ENCODE data around the gene ERBB4.

Gene ERBB4

GRCh38 chr2:212441821-212442220 lies 96.8 kb downstream of the ERBB4 start:
- Histone ChIP-seq H3K27me3 (ENCODE audit: control insufficient read depth, insufficient read depth, low read length, poor library complexity, severe bottlenecking) (no peaks in the 10 kb centered on the region), H3K27ac (ENCODE audit: insufficient read depth, low read depth, low read length, poor library complexity, severe bottlenecking) (no peak overlapping the region), H3K4me3 (ENCODE audit: insufficient read depth, low read depth, low read length) (no peak overlapping the region), H3K4me1 (ENCODE audit: control insufficient read depth, insufficient read depth, low read length) (no peaks in the 10 kb centered on the region), H3K9me3 (ENCODE audit: control insufficient read depth, low read length) (no peaks in the 10 kb centered on the region), H3K36me3 (ENCODE audit: control insufficient read depth, insufficient read depth, low read length) (no peaks in the 10 kb centered on the region)
- WGBS, 2 experiments = 91% methylated on average over 3 of the region's 4 CpGs

GRCh38 chr2:212441141-212441540 lies 97.5 kb downstream of the ERBB4 start:
- H3K27me3 ChIP-seq (ENCODE audit: control insufficient read depth, insufficient read depth, low read length, poor library complexity, severe bottlenecking) = no peaks in the 10 kb centered on the region
- H3K9me3 ChIP-seq (ENCODE audit: control insufficient read depth, low read length) = no peaks in the 10 kb centered on the region
- WGBS, 2 experiments = 90 to 100% methylated on average over 1 of the region's 1 CpG
- no peaks in the 10 kb centered on the region for H3K4me1 ChIP-seq (ENCODE audit: control insufficient read depth, insufficient read depth, low read length)
- H3K36me3 ChIP-seq (ENCODE audit: control insufficient read depth, insufficient read depth, low read length) = no peaks in the 10 kb centered on the region
- H3K4me3 ChIP-seq (ENCODE audit: insufficient read depth, low read depth, low read length) = no peak overlapping the region
- H3K27ac ChIP-seq (ENCODE audit: insufficient read depth, low read depth, low read length, poor library complexity, severe bottlenecking) = no peak overlapping the region

DNA sequence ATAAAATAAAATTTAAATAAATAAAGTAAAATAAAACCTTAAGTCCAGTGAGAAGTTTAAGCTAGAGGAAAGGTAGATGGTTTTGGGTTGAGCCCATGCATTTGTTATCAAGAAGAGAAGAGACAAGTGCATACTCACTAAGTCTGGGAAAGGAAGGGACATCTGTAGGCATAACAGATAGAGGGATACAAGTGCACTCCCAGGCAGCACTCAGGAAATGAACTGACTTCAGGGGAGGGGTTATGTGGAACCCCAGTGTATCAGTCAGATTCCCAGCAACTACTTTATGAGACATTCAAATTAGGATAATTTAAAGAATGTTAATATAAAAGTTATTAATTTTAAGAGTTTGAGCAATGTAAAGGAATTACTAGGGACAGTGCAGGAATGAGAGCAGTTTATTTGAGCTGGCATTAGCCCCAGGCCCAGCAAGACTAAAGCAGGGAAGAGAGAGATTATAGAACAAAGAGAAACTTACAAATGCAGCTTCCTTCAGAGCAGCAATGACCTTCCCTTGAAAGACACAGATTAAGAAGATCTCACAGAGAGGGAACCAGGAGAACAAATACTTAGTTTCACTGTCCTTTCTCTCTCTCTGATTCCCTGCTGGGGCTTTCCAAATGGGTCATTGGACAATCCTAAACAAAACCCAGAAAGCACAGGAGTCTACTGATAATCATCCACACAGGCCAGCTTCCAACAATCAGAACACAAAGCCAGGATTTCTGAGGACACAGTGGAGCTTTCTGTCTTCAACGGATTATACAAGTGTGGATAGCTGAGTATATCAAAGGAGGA lies 109.7 kb downstream of the ERBB4 start:
- Histone ChIP-seq H3K36me3 (ENCODE audit: control insufficient read depth, insufficient read depth, low read length) (no peaks in the 10 kb centered on the region), H3K4me3 (ENCODE audit: insufficient read depth, low read depth, low read length) (no peak overlapping the region), H3K27ac (ENCODE audit: insufficient read depth, low read depth, low read length, poor library complexity, severe bottlenecking) (no peak overlapping the region), H3K9me3 (ENCODE audit: control insufficient read depth, low read length) (no peaks in the 10 kb centered on the region), H3K4me1 (ENCODE audit: control insufficient read depth, insufficient read depth, low read length) (no peaks in the 10 kb centered on the region), H3K27me3 (ENCODE audit: control insufficient read depth, insufficient read depth, low read length, poor library complexity, severe bottlenecking) (no peaks in the 10 kb centered on the region)
- 14 to 27% methylated on average over 1 of the region's 1 CpG for WGBS, 2 experiments

DNA sequence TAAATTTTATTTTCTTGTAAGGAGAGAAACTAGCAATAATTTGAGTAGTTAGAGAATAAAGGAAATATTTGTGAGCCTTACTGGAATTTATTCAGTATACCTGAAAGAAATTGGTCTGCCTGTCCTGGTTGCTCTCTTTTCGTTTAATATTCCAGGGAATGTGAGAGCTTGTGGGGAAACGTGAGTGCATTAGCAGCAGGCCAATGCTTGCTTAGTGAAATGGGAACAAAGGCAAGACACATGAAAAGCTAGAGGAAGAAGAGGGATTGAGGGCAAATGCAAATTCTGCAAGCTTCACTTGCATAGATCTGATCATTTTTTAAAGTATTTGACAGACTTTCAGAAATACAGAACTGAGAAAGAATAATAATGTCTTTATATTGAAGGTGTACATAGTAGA lies 111.0 kb downstream of the ERBB4 start:
- Histone ChIP-seq H3K4me1 (ENCODE audit: control insufficient read depth, insufficient read depth, low read length) (no peaks in the 10 kb centered on the region), H3K9me3 (ENCODE audit: control insufficient read depth, low read length) (no peaks in the 10 kb centered on the region), H3K36me3 (ENCODE audit: control insufficient read depth, insufficient read depth, low read length) (no peaks in the 10 kb centered on the region), H3K4me3 (ENCODE audit: insufficient read depth, low read depth, low read length) (no peak overlapping the region), H3K27me3 (ENCODE audit: control insufficient read depth, insufficient read depth, low read length, poor library complexity, severe bottlenecking) (no peaks in the 10 kb centered on the region), H3K27ac (ENCODE audit: insufficient read depth, low read depth, low read length, poor library complexity, severe bottlenecking) (no peak overlapping the region)
- 23 to 24% methylated on average over 2 of the region's 2 CpGs for WGBS, 2 experiments

DNA sequence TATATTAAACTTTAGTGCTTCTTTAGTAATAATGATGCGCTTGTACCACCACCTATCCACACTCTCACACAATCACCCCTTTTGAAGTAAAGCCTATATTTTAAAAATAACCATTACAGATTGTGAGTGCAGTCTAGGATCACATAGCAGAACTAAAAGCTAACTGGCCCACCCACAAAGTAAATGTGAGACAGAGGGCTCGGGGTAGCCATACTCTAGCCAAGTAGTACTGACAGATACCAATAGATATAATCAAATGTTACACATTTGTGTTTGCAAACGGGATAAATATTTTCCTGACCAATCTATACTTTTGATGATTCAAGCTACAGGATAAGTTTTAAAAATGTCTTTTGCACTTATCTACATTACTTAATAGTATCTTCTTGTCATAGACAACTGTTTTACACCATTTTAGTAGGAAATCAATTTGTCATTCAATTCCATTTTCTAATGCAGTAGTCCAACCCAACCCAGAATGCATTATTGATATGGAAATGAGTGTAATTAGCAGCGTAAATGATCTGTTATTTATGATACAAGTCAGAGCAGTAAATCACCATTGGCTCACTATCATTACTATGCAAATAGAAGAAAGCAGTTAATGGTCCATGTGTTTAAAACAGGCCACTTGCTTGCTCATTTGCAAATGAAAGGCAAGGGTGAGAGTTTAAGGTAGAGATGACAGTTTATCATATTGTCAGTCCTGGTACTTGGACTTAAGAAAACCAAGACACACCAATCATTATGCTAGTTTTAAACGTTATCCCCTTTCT lies 111.8 kb downstream of the ERBB4 start:
- 33 to 66% methylated on average over 1 to 5 of the region's 5 CpGs for WGBS, 2 experiments
- H3K27me3 ChIP-seq (ENCODE audit: control insufficient read depth, insufficient read depth, low read length, poor library complexity, severe bottlenecking) = no peaks in the 10 kb centered on the region
- H3K9me3 ChIP-seq (ENCODE audit: control insufficient read depth, low read length) = no peaks in the 10 kb centered on the region
- no peaks in the 10 kb centered on the region for H3K36me3 ChIP-seq (ENCODE audit: control insufficient read depth, insufficient read depth, low read length)
- no peaks in the 10 kb centered on the region for H3K4me1 ChIP-seq (ENCODE audit: control insufficient read depth, insufficient read depth, low read length)
- no peak overlapping the region for H3K27ac ChIP-seq (ENCODE audit: insufficient read depth, low read depth, low read length, poor library complexity, severe bottlenecking)
- H3K4me3 ChIP-seq (ENCODE audit: insufficient read depth, low read depth, low read length) = no peak overlapping the region

- no peaks in the 10 kb centered on the region for H3K4me1 ChIP-seq (ENCODE audit: control insufficient read depth, insufficient read depth, low read length)
- H3K4me3 ChIP-seq (ENCODE audit: insufficient read depth, low read depth, low read length) = no peak overlapping the region
- H3K27me3 ChIP-seq (ENCODE audit: control insufficient read depth, insufficient read depth, low read length, poor library complexity, severe bottlenecking) = no peaks in the 10 kb centered on the region
- H3K9me3 ChIP-seq (ENCODE audit: control insufficient read depth, low read length) = no peaks in the 10 kb centered on the region
- H3K27ac ChIP-seq (ENCODE audit: insufficient read depth, low read depth, low read length, poor library complexity, severe bottlenecking) = no peak overlapping the region
- no peaks in the 10 kb centered on the region for H3K36me3 ChIP-seq (ENCODE audit: control insufficient read depth, insufficient read depth, low read length)
Observed at GRCh38 chr2:212424082-212424481, 114.5 kb downstream of the ERBB4 start.

GRCh38 chr2:212423089-212423488 lies 115.5 kb downstream of the ERBB4 start:
- WGBS, 2 experiments = 100% methylated on average over 1 of the region's 1 CpG
- no peaks in the 10 kb centered on the region for H3K27me3 ChIP-seq (ENCODE audit: control insufficient read depth, insufficient read depth, low read length, poor library complexity, severe bottlenecking)
- no peaks in the 10 kb centered on the region for H3K9me3 ChIP-seq (ENCODE audit: control insufficient read depth, low read length)
- no peaks in the 10 kb centered on the region for H3K36me3 ChIP-seq (ENCODE audit: control insufficient read depth, insufficient read depth, low read length)
- no peak overlapping the region for H3K4me3 ChIP-seq (ENCODE audit: insufficient read depth, low read depth, low read length)
- no peak overlapping the region for H3K27ac ChIP-seq (ENCODE audit: insufficient read depth, low read depth, low read length, poor library complexity, severe bottlenecking)
- no peaks in the 10 kb centered on the region for H3K4me1 ChIP-seq (ENCODE audit: control insufficient read depth, insufficient read depth, low read length)

DNA sequence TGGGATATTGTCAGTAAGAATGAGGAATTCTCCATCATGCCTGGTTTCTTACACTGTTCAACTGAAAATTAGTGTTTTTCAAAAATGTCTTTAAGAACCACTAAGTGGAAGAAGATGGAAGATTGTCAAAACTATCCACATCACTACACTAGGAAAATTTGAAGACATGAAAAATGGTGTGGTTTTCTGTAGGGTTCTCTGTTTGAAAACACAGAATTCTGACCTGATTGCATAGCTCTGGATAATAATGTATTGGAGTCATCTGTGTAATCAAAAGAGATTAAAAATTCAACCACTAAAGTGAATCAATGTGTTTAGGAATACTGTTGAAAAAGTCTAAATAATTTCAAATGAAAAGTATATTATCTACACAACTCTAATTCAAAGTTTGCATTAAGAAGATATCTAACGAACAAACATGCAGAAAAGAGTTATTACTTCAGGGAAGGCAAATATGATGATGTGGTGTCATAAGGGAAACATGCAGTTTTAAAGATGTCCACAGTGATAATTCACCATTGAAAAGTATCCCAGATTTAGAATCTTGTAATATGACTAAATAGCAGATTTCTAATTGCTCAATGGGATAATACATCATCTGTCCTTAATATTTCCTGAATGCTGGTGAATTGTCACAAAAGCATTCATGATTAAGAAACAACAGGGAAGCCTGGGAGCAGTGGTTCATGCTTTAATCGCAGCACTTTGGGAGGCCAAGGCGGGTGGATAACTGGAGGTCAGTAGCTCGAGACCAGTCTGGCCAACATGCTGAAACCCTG lies 116.9 kb downstream of the ERBB4 start:
- no peaks in the 10 kb centered on the region for H3K4me1 ChIP-seq (ENCODE audit: control insufficient read depth, insufficient read depth, low read length)
- no peak overlapping the region for H3K4me3 ChIP-seq (ENCODE audit: insufficient read depth, low read depth, low read length)
- H3K9me3 ChIP-seq (ENCODE audit: control insufficient read depth, low read length) = no peaks in the 10 kb centered on the region
- no peak overlapping the region for H3K27ac ChIP-seq (ENCODE audit: insufficient read depth, low read depth, low read length, poor library complexity, severe bottlenecking)
- 96 to 97% methylated on average over 3 to 4 of the region's 4 CpGs for WGBS, 2 experiments
- no peaks in the 10 kb centered on the region for H3K36me3 ChIP-seq (ENCODE audit: control insufficient read depth, insufficient read depth, low read length)
- H3K27me3 ChIP-seq (ENCODE audit: control insufficient read depth, insufficient read depth, low read length, poor library complexity, severe bottlenecking) = no peaks in the 10 kb centered on the region

- Histone ChIP-seq H3K4me3 (ENCODE audit: insufficient read depth, low read depth, low read length) (no peak overlapping the region), H3K9me3 (ENCODE audit: control insufficient read depth, low read length) (no peaks in the 10 kb centered on the region), H3K27me3 (ENCODE audit: control insufficient read depth, insufficient read depth, low read length, poor library complexity, severe bottlenecking) (no peaks in the 10 kb centered on the region), H3K36me3 (ENCODE audit: control insufficient read depth, insufficient read depth, low read length) (no peaks in the 10 kb centered on the region), H3K27ac (ENCODE audit: insufficient read depth, low read depth, low read length, poor library complexity, severe bottlenecking) (no peak overlapping the region), H3K4me1 (ENCODE audit: control insufficient read depth, insufficient read depth, low read length) (no peaks in the 10 kb centered on the region)
- WGBS, 2 experiments = 86 to 95% methylated on average over 1 to 2 of the region's 3 CpGs
Observed at GRCh38 chr2:212416086-212416485, 122.5 kb downstream of the ERBB4 start.

DNA sequence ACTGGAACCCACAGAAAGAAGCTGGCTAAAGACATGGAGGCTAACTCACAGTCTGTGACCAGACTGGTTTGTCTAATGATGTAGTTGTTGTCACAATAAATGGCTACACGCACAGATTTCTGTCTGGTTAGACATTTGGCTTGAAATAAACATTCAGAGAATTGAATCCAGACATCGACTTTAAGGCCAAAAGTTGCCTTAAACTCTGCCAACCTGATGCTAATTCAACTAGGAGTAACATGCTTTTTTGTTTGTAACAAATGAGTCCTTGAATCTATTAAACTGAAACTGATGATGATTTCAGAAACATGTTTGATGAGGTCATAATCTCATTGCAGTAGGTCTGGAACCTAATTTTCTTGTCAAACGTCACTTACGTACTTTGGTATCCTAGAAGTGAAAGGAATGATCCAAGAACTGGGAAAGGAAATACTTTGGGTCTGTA lies 123.8 kb downstream of the ERBB4 start:
- WGBS, 2 experiments = 91 to 97% methylated on average over 4 of the region's 4 CpGs
- H3K4me1 ChIP-seq (ENCODE audit: control insufficient read depth, insufficient read depth, low read length) = no peaks in the 10 kb centered on the region
- H3K36me3 ChIP-seq (ENCODE audit: control insufficient read depth, insufficient read depth, low read length) = no peaks in the 10 kb centered on the region
- no peak overlapping the region for H3K27ac ChIP-seq (ENCODE audit: insufficient read depth, low read depth, low read length, poor library complexity, severe bottlenecking)
- no peaks in the 10 kb centered on the region for H3K9me3 ChIP-seq (ENCODE audit: control insufficient read depth, low read length)
- no peak overlapping the region for H3K4me3 ChIP-seq (ENCODE audit: insufficient read depth, low read depth, low read length)
- no peaks in the 10 kb centered on the region for H3K27me3 ChIP-seq (ENCODE audit: control insufficient read depth, insufficient read depth, low read length, poor library complexity, severe bottlenecking)
